VCaP (cell line): ENCODE data around the gene RXYLT1.

Experiments used
- H3K27ac ChIP-seq: fragments of 450-650 bp; 2 replicates; pipeline ENCODE4 v1.5.1; 2017
- TF ChIP-seq, protein P1 (sequence below): fragments of 450-650 bp; conservative IDR thresholded peaks from 2 replicates; pipeline ENCODE4 v1.5.1; 2017; ENCODE audit warnings: mild to moderate bottlenecking, moderate library complexity

RXYLT1 gene

DNA sequence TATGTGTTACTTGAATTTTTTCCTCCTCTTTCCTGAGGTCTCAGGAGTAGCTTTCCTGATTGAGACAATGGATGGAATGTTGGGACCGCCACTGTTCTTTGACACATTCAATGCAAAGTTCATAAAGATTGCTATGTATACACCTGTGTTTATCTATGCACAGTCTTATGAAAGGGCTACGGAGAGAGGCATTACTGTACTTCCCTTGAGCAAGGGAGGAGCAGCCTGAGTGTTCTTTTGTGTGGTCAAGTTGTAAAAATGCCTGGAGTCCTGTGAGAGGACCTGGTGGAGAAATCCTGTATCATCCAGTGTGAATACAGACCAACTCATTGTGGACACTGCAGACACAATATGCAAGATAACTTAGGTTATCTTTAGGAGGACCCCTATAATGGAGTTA, 66.0 kb downstream of the RXYLT1 start:
- no peak overlapping the region for H3K27ac ChIP-seq
- TF ChIP-seq, protein P1, sequence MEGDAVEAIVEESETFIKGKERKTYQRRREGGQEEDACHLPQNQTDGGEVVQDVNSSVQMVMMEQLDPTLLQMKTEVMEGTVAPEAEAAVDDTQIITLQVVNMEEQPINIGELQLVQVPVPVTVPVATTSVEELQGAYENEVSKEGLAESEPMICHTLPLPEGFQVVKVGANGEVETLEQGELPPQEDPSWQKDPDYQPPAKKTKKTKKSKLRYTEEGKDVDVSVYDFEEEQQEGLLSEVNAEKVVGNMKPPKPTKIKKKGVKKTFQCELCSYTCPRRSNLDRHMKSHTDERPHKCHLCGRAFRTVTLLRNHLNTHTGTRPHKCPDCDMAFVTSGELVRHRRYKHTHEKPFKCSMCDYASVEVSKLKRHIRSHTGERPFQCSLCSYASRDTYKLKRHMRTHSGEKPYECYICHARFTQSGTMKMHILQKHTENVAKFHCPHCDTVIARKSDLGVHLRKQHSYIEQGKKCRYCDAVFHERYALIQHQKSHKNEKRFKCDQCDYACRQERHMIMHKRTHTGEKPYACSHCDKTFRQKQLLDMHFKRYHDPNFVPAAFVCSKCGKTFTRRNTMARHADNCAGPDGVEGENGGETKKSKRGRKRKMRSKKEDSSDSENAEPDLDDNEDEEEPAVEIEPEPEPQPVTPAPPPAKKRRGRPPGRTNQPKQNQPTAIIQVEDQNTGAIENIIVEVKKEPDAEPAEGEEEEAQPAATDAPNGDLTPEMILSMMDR, result no peak

DNA sequence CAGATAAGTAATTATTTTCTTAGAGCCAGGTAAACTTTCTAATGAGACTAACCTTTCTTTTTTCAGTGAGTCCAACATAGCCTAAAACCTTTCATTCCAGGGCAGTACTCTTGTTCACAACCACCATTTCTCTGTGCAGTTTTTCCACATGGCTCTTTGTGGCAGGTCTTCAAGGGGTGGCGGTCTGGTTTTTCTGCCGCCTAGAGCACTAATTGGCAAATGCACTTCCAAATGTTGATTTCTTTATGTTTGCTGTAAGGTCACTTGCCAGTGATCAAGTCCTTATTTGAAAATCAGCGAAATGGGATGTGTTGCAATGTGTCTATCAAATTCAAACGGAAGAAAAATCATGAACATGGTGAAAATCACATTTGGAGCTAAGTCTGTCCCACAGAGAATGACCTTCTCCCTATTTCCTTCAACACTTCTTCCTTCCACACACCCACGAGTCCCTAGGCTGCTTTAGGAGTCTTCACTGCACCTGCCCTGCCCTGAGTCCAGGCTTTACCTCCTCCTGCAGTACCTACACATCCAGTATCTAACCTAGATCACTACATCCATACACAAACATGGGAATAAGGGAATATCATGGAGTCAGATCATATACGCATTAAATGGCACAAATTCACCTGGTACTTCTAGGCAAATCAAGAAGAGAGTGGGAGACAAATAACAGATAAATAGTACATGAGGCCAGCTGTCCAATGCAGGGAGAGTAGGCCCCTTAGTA, 66.7 kb downstream of the RXYLT1 start:
- TF ChIP-seq, protein P1, result no peak
- no peak overlapping the region for H3K27ac ChIP-seq

DNA sequence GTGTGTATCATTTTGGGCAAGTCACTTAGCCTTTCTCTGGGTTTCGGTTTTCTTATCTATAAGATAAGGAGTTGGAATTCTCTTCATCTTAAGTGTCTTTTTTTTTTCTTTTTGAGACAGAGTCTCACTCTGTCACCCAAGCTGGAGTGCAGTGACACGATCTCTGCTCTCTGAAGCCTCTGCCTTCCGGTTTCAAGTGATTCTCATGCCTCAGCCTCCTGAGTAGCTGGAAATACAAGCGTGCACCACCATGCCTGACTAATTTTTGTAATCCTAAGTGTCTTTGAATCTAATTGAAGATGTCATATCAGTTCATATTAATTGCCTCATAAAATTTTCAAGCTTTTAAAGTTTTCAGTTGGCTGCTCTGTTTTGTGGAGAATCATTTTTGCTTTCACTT, 68.7 kb downstream of the RXYLT1 start:
- H3K27ac ChIP-seq, result no peak overlapping the region
- TF ChIP-seq, protein P1, result no peak

DNA sequence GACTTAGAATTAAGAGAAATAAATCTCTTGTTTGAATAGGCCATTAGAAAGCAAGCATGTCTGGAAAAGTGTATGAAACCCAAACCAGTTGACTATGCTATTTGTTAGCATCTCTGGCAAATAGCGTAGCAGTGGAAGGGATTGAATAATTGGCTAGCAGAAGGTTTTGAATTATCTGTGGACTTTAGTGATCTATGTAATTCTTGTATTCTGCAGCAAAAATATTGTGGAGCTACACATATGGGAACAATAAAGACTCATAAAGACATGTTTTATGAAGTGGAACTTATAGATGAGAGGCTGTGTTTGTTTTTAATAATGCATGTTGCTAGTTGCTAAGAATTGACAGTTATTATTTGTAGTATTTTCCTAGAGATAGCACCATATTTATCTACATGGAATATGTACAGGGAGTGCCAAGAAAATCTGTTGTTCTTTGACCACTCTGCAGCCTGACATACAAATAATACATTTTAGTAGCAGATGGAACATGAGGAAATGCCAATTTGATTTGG, 69.5 kb downstream of the RXYLT1 start:
- no peak overlapping the region for H3K27ac ChIP-seq
- TF ChIP-seq, protein P1, result no peak

GRCh38 chr12:63849641-63850040, 69.9 kb downstream of the RXYLT1 start:
- no peak overlapping the region for H3K27ac ChIP-seq
- TF ChIP-seq, protein P1, result no peak

DNA sequence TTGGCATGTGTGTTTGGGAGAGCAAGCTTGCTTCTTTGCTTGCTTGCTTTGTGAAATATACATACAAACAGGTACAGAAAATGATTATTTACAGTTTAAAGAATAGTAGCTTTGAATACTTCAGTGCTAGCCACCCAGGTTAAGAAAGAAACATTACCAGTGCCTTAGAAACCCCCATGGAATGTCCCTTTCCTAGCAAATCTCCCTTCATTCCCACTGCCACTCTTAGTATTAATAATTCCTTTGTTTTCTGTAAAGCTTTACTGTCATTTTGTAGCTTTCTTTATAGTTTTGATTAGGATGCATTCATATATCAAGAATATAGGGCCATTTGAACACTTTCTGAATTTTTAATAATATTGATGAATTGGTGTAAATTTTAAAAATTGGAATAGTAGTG, 74.3 kb downstream of the RXYLT1 start:
- TF ChIP-seq, protein P1, result no peak
- no peak overlapping the region for H3K27ac ChIP-seq

DNA sequence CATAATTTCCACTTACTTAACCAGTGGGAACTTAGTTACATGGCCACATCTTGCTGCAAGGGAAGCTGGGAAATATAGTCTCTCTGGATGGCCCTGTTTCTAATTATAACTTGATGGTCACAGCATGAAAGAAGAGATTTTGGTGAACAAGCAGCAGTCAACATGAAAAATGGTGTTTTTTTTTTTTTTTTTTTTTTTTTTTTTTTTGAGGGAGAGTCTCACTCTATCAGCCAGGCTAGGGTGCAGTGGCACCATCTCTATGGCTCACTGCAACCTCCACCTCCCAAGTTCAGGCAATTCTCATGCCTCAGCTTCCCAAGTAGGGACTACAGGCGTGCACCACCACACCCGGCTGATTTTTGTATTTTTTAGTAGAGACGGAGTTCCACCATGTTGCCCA, 75.6 kb downstream of the RXYLT1 start:
- no peak overlapping the region for H3K27ac ChIP-seq
- TF ChIP-seq, protein P1, result no peak
